GM21447 (cell line): ENCODE data around the gene METRNL.
"Not testable (repeated sequence)": the region's sequence is repeated elsewhere in the genome, so short reads cannot be mapped to it uniquely, and the experiment has no call there.

Experiments
- ATAC-seq: cut with Tn5 transposase; IDR thresholded peaks from one replicate; pipeline ENCODE4 v1.9.1; 2021; ENCODE audit not compliant: unreplicated experiment

Gene METRNL

DNA sequence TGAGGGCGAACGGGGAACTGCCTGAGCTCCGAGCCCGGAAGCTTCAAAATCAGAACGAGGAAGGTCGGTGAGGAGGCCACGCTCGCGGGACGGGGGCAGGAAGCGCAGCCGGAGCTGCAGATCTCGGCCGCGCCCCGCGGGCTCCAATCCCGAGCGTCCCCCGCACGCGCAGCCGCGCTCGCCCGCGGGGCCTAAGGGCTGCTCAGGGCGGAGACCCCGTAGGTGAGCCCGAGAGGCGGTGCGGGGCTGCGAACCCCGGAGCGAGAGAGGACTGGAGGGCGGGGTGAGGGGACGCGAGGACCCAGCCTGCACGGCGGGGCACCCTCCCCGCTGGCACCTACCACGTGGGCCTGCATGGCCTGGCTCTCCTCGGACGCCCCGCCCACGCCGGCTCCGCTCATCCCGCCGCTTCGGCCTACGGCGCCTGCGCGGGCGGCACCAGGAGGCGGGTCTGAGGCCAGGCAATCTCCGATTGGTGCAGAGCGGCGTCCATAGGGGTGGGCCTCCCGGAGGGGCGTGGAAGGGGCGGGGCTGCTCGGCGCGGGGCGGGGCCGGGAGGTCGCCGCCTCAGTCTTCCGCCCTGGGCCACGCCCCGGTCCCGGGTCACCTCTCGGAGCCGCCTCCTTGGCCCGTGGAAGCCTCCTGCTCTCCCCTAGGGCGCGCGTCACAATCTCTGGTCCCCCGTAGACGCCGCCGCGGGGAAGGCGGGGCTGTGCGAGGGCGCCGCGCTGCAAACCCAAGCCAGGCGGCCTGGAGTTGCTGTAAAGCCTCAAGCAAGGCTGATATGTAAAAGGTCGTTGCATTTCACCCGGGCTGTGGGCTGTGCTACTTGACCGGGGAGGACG is 27.8 kb upstream of the METRNL start:
- ATAC-seq: peak; percentile 76

DNA sequence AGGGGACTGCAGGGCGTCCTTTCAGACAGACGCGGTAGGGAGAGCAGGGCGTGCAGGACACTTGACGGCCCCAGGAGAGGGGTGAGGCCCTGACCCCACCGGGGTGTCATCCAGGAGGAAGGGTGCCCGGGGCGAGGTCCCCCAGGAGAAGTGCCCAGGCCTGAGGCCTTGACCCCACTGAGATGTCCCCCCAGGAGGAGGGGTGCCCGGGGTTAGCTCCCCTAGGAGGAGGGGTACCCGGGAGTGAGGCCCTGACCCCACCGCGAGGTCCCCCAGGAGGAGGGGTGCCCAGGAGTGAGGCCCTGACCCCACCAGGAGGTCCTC is 27.2 kb upstream of the METRNL start:
- no peak for ATAC-seq

DNA sequence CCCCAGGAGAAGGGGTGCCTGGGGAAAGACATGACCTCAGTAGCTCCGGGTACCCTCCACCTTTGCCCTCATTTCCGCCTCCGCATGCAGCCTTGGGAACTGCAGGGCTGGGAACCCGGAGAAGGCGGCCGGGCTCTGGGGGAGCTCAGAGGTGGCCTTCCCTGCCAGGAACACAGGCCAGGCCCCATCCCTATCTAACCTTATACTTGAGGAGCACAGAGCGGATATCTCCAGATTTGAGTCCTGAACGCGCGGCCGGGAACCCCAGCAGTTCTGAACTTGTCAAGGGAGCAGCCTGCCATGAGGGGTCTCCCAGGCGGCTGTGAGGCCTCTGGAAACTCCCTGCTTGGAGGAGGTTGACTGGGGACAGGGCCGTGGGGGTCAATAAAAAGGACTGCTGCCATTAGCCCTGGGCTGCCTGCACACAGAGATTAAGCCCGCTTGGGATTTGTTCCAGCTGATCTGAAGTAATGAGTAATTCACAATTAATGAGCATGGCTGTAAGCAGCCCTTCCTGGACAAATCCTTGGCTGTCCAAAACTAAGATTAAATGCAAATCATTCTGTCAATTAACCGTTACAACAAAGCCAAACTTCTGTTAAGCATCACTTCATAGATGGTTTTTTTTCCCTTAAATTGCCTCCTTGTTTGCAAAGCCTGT is 26.3 kb upstream of the METRNL start:
- no peak for ATAC-seq

DNA sequence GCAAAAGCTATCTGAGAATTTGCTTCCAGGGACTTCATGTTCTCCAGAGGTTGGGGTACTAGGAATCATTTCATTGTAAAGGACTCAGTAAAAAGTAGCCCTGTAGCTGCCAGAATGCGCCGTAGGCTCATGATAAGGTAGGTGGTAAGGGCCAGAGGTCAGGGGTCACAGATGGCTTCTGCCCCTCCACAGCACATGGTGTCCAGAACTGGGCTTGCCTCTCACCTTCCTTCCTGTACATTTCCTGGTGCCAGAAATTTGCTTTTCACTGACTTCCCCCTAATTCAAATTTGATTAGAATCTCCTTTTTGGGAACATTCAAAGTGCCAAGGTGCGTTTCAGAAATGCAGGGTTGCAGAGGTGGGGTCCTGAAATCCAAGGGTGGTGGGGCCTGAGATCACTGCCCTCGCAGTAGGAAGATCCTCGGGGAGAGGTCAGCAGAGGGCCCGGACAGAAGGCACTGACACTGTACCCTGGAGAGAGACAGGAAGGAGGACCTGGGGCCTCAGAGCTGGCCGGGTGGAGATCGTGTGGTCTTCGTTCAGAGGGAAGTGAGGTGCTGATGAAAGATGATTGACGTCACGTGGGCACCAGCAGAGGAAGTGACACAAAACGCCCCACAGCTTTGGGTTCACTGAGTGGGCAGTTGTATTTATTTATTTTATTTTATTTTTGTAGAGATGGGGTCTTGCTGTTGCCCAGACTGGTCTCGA is 25.5 kb upstream of the METRNL start:
- ATAC-seq: no peak

DNA sequence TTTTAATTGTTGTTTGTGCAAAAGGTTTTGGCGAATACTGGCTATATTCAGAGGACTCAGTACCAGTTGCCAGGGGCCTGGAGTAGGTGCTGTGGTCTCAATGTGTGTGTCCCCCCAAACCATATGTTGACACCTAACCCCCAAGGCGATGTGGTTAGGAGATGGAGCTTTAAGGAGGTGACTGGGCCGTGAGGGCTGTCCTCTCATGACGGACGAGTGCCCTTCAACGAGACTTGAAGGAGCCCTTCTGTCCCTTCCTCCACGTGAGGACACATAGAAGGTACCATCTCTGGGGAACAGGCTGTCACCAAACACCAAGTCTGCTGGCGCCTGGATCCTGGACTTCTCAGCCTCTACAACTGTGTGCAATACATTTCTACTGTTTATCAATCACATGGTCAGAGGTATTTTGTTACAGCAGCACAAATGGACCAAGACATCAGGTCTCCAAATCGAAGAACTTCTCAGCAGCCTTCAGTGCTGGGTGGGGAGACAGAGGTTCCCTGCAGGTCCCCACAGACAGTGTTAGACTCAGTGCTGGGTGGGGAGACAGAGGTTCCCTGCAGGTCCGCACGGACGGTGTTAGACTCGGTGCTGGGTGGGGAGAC is 24.8 kb upstream of the METRNL start:
- no peak for ATAC-seq

DNA sequence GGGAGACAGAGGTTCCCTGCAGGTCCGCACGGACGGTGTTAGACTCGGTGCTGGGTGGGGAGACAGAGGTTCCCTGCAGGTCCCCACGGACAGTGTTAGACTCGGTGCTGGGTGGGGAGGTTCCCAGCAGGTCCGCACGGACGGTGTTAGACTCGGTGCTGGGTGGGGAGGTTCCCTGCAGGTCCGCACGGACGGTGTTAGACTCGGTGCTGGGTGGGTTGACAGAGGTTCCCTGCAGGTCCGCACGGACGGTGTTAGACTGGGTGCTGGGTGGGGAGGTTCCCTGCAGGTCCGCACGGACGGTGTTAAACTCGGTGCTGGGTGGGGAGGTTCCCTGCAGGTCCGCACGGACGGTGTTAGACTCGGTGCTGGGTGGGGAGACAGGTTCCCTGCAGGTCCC is 24.2 kb upstream of the METRNL start:
- not testable (repeated sequence) for ATAC-seq

DNA sequence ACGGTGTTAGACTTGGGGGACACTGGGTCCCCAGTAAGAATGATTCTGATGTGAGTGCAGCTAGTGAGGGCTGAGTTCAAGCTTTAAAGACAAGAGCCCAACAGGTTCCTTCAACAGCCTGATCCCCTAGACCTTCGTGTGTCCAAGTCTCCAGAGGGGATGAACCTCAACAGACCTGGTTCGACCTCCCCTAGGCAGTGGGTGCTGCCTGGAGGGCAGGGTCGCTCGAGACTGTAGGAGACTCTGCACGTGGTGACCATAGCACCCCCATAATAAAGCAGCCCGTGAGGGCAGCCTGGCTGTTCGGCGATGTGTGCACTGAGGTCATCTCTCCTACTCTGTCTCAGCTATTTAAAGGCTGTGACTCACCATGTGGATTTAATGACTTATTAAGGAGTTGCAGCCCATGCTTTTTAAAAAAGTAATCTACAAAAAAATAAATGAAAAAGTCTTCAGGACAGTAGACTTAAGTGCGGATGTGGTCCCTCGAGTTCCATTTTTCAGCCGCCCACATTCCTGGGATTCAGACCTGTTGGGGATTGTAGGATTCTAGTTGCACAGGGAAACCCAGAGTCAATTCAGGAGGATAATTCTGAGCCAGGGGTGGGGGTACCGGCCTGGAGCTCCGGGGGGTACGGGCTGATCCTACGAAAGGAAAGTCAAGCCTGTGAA is 23.4 kb upstream of the METRNL start:
- ATAC-seq: no peak

DNA sequence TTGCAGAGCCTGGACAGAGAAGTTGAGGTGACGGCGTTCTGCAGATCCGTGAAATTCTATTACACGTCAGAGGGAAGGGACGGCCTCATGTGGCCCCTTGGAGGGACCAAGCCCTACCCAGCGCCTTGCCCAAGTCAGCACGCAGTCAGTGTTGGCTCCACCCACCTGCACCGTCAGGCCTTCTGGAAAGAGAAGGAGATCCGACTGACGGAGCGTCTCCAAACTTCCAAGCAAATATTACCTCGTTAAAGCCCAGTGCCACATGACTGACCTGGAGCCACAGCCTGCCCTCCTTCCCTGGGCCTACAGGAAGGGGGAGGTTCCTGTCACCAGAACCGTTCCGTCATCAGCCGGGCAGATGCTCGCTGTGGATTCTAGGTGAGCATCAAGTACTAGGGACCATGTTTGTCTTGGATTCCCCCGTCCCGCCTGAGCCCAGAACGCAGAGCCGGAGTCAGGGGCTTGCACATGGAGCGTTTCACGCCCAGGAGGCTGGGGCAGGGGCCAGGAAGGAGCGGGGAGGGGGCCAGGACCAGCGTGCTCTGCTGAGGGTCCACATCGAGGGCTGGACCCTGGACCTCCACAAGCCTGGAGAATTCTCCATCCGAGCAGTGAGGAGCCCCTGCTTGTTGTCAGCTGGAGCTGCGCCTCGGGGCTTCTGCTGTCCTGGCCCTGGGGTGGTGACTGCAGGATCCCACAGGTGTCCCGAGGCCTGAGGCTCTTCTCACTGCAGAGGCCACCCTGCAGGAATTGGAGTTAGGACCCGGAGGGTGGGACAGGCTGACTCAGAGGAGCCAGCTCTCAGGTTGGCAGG is 22.6 kb upstream of the METRNL start:
- no peak for ATAC-seq

DNA sequence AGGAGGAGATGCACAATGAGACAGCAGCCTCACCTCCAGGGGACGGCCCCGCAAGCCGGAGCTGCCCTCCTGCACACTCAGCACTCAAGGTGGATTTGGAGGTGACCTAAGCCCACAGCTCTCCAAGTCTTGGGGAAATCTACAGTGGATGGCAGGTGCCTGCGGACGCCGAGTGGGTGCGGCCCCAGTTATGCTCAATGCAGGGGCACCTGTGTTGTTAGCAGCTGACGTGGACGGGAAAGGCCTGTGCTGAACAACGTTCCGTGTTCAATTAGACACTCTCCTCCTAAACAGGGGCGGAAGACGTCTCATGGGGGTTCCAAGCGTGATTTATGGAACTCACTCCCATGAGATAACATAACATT is 22.0 kb upstream of the METRNL start:
- ATAC-seq: no peak

DNA sequence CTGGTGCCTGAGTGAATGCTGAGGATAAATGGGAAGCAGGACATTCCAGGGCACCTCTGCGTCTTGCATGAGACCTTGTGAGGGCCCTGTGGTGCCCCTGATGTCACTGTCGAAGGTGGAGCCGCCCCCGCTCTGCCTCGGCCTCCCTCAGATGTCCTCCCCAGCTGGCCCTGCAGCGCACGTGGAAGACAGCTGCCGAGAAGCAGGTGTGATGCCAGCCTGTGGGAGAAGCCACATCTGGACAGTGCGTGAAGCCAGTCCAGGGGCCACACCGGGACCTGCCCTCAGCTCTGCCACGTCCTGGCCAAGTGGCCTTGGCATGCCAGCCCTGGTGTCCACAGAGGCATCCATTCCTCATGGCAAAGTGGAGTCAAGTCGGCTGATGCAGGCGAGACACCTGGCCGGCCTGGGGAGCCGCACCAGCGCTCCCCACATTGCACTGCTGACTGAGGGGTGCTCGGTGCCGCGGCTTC is 21.6 kb upstream of the METRNL start:
- no peak for ATAC-seq

DNA sequence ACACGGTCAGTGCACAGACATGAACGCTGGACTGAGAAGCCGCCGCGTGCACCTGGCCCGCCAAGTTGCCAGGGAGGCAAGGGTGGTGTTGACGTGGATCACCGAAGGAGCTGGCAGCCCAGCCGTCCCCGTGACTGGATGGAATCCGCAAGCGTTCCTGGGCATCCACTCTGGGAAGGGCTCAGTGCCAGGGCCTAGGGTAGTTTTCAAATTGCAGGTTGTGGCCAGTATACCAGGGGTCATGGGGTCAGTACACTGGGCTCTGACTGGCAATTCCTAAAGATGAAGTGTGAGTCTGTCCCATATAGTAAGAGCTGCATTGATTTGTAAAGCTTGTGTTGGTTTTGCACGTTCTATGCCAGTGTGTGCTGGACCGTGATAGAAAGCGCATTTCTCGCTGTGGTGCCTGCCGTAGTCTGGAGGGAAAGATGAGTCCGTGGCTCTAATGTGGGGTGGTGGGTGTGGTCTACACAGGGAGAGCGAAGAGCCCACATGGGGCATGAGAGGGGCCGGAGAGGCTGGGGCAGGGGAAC is 21.1 kb upstream of the METRNL start:
- ATAC-seq: no peak

DNA sequence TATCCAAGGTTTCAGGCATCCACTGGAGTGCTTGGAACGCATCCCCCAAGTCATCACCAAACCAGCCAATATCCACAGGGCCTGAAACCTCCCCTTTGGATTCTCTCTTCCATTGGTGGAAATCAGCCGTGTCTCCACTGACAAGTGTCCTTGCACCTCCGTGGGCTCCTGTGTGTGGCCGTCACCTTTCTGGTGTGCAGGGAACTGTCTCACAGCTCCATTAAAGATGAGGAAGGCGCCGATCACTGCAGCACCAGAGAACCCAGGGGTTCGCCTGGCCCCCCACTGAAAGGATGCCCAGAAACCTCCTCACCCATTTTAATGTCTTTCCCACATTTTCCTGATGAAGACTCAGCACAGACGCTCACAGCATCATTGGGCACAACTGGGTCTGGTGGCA is 17.8 kb upstream of the METRNL start:
- ATAC-seq: no peak

DNA sequence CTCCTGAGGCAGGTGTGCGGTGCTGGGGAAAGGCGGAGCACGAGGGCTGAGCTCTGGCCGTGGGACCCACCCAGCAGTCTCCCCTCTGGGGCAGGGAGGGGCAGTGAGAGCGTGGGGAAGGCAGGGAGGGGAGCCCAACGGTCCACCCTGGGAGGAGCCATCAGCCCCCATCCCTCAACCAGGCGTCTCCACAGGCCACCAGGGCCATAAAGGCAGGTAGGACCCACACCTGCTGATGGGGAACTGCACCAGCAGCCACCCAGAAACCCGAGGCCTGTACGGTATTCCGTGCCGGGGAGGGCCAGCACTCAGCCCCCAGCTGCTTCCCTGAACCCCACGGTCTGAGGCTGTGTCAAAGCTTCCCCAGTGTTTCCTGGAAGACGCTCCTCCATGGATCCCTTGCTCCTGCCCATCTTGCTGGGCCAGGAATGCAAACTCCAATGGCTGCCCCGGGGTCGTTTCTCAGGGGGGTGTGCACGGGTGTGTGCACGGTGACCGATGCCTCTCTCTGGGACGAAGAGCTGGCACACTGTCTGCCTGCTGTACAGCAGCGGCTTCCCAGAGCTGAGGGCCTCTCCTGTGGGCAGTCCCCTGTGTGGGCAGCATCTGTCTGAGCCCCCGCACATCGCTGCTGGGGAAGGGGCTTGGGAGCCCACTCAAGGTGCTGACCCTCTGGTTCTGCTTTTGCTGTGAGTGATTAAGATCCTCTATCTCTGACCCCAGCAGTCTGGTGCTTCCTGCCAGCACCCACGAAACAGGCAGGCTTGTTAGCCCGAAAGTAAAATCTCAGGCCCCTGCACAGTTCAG is 17.2 kb upstream of the METRNL start:
- no peak for ATAC-seq

DNA sequence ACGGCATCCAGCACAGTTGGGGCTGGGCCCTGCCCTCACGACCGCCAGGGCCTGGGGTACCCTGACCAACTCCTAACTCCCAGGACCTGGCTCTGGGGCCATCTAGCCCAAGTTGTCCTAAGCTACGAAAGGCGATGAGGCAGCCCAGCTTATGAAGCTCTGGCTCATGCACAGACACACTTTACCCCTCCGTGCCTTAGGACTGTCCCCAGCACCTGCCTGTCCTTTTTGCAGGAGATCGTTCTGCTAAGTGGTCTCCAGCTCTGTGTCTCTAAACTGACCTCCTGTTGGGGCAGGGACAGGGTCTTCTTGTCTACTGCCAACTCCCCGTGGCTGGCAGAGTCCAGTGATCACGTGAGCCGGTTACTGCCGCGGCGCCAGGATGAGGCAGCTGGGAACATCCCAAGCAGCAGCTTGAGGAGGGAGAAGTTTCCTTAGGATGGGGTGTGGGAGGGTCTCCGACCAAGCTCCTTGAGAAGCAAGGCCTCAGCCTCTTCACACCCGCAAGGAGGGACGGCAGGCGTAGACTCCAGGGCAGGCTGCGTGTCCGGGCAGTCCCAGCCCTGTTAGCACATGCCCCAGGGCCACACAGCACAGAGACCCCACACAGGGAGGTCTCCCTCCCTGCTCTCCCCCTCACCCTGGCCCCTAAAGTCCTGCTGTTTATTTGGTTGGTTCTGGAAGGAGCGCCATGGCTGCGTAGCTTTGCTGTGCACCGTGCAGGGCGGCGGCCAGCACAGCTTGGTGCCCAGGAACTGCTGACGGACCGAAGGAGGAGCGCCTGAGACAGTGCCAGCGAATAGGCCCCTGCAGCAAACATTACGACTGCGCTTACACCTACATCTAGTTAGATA is 16.4 kb upstream of the METRNL start:
- no peak for ATAC-seq

DNA sequence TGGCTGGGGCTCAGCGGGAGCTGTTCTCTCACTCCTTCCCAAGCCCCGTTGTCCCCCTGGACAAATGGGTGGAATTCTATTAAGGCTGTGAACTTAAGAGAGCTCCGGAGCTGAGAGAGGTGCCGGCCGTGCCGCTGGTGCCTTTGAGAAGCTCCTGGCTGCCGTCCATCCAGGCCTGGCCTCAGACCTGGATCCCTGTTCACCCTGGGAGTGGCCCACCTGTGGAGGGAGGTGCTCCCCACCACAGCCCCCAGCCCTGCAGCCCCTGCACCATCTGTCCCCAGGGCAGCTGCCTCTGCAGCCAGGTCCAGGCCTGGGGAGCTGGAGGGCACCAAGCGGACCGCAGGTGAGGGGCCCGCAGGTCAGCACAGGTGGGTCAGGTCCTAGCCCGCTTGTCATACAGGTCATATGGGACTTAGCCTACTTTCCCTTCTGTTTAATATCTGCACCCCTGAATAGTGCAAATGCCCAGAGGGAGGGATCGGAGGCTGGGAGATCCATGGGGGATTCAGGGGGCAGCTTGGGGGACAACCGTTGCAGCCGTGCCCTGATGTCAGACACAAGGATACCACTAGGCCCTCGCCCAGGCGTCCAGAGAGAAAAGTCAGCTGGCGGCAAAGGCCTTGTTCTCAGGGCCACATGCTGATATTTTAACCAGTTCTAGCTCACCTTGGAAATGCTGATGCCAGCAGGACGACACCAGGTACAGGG is 15.2 kb upstream of the METRNL start:
- no peak for ATAC-seq

DNA sequence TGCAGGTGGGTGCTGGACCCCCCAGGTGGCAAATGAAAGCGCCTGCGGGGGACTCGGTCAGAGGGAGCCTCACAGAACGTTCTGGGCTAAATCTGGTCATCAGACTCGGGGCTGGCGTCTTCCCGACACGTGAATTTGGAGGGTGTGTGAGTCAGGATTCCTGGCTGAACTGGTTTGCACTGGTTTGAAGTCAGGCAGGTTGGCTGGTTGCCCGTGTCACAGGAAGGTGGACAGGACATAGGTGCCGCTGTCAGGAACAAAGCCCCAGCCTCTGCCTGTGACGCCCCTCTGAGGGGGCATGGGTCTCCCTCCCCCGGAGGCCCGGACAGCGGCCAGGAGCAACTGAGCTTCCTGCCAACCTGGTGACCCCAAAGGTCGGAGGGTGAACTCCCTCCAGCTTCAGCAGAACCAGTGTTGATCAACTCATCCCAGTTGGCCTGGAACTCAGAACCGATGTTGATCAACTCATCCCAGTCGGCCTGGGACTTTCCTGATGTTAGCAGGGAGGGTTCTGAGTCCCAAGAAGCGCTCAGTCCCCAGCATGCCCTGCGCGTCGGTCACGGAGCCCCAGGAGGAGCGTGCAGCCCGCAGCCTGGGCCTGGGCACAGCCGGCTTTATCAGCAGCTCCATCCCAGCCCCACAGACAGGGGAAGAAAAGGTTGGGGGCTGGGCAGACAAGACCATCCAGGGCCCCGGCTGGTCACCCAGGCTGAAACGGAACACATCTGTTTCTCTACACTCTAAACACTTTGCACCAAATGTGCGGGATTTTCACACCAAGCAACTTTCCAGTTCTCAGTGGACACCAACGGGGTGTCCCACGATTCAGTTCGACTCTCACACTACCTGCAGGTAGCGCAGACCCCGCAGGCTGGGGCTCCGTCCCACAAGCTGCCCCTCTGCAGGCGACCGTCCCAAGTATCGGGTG is 14.4 kb upstream of the METRNL start:
- no peak for ATAC-seq
